Mucosa of stomach (tissue), 1 donor: ENCODE data around the gene OTOL1.

Experiments used
- H3K27me3 ChIP-seq: one replicate; pipeline ENCODE4 v1.7.0; 2013; ENCODE audit warnings: mild to moderate bottlenecking, low read length; ENCODE audit not compliant: control insufficient read depth, insufficient read depth
- H3K36me3 ChIP-seq: one replicate; pipeline ENCODE4 v1.7.0; 2013; ENCODE audit warnings: low read length; ENCODE audit not compliant: control insufficient read depth, insufficient read depth
- H3K4me1 ChIP-seq: one replicate; pipeline ENCODE4 v1.7.0; 2013; ENCODE audit warnings: mild to moderate bottlenecking, low read length; ENCODE audit not compliant: control insufficient read depth, insufficient read depth
- H3K4me3 ChIP-seq: one replicate; pipeline ENCODE4 v1.7.0; 2013; ENCODE audit warnings: low read length
- H3K9ac ChIP-seq: one replicate; pipeline ENCODE4 v1.7.0; 2013; ENCODE audit warnings: mild to moderate bottlenecking, low read length, moderate library complexity
- H3K9me3 ChIP-seq: one replicate; pipeline ENCODE4 v1.7.0; 2013; ENCODE audit warnings: mild to moderate bottlenecking, low read length, moderate library complexity; ENCODE audit not compliant: control insufficient read depth
- donor health status: Pancreatic carcinoma.

The OTOL1 gene

DNA sequence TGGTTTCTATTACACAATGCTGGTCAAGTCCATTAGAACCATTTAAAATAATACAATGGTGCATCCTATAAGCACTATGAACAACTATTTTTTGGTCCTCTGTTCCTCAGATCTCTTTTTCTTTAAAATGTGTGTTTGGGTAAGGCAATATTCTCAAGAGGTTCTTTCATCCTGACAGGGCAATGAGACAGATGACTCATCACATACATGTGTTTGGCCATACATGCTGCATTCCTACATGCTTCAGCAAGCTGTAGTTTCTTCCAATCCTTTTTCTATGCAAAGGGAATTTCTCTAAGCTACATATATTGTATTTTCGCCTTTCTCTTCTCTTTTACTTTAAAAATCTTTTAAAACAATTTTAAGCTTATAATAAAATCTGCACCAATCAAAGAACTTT lies 52.7 kb downstream of the OTOL1 start:
- no peaks in the 10 kb centered on the region for H3K27me3 ChIP-seq
- H3K36me3 ChIP-seq = no peaks in the 10 kb centered on the region
- H3K4me1 ChIP-seq = peaks cover 4% of the 10 kb centered on the region

DNA sequence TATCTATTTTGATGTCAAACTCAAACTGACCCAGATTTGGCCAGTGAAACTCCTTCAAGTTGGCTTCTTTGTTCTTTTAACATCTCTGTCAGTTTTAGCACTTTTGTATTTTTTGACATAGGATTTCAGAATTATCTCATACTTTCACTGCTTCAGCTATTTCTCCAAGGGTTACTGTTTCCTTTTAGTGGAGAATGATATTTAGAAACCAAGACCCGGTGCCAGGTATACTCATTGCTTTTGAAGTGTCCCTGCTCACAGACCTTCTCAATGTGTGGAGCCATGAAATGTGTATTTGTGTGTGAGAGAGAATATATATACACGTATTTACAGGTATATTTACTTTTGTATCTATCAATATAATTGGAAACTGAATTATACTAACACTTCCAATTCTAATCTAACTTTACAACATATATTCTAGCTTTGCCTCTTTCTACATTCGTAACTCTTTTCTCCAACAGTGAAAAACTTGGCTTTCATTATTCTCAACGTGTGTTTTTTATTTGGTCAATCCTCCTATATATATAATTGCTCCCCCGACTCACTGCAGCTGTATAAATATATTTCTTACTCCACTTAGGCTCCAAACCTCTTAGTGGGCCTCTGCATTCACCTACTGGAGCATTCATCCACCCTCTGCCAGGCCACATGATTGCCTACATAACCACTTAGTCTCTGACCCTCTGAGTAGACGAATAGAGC lies 54.0 kb downstream of the OTOL1 start:
- no peaks in the 10 kb centered on the region for H3K27me3 ChIP-seq
- H3K4me3 ChIP-seq = no peak overlapping the region
- no peaks in the 10 kb centered on the region for H3K9me3 ChIP-seq
- H3K9ac ChIP-seq = no peak overlapping the region
- no peaks in the 10 kb centered on the region for H3K36me3 ChIP-seq
- peaks cover 4% of the 10 kb centered on the region for H3K4me1 ChIP-seq

More for the DNA sequence above, 52.7 kb downstream of the OTOL1 start:
- H3K4me3 ChIP-seq = no peak overlapping the region
- no peaks in the 10 kb centered on the region for H3K9me3 ChIP-seq
- no peak overlapping the region for H3K9ac ChIP-seq

- Histone ChIP-seq H3K4me1 (peaks cover 4% of the 10 kb centered on the region), H3K36me3 (no peaks in the 10 kb centered on the region), H3K9me3 (no peaks in the 10 kb centered on the region), H3K4me3 (no peak overlapping the region), H3K27me3 (no peaks in the 10 kb centered on the region), H3K9ac (no peak overlapping the region)
These were observed 55.1 kb downstream of the OTOL1 start for GRCh38 chr3:161551697-161552096.

GRCh38 chr3:161552984-161553560 lies 56.5 kb downstream of the OTOL1 start:
- Histone ChIP-seq H3K4me1 (peaks cover 4% of the 10 kb centered on the region), H3K9ac (no peak overlapping the region), H3K36me3 (no peaks in the 10 kb centered on the region), H3K4me3 (no peak overlapping the region), H3K9me3 (no peaks in the 10 kb centered on the region), H3K27me3 (no peaks in the 10 kb centered on the region)
